Neutrophil (primary cell): ENCODE data around the gene ZDHHC14.
"Not testable (repeated sequence)": the region's sequence is repeated elsewhere in the genome, so short reads cannot be mapped to it uniquely, and the experiment has no call there.

Experiments used
- H3K27ac ChIP-seq: fragments of 200-600 bp; sonication (generic); 2 replicates; pipeline ENCODE4 v1.5.1; 2016; ENCODE audit warnings: mild to moderate bottlenecking, moderate library complexity
- H3K27me3 ChIP-seq: fragments of 200-600 bp; sonication (generic); 2 replicates; pipeline ENCODE4 v1.6.0; 2016; ENCODE audit warnings: mild to moderate bottlenecking
- H3K36me3 ChIP-seq: fragments of 200-600 bp; sonication (generic); 2 replicates; pipeline ENCODE4 v1.5.1; 2017
- H3K4me1 ChIP-seq, 2 experiments: fragments of 200-600 bp in 1 of 2; sonication (generic) in 1 of 2; 1 replicate in 1 of 2; 2 replicates in 1 of 2; pipeline versions ENCODE4 v1.5.1 to v1.6.1; 2013 to 2016; ENCODE audit warnings: low read depth in 1 of 2, low read length in 1 of 2, mild to moderate bottlenecking in 1 of 2, moderate library complexity in 1 of 2; ENCODE audit not compliant: control insufficient read depth in 1 of 2, insufficient read depth in 1 of 2
- H3K4me3 ChIP-seq, 2 experiments: fragments of 200-600 bp in 1 of 2; sonication (generic) in 1 of 2; 1 replicate in 1 of 2; 2 replicates in 1 of 2; pipeline ENCODE4 v1.5.1; 2013 to 2016; ENCODE audit warnings: low read depth in 1 of 2, low read length in 1 of 2, mild to moderate bottlenecking in 1 of 2, moderate library complexity in 1 of 2
- H3K9me3 ChIP-seq: fragments of 200-600 bp; sonication (generic); 2 replicates; pipeline ENCODE4 v1.5.1; 2016
- TF ChIP-seq, protein P1 (sequence below): fragments of 200-600 bp; sonication (generic); IDR thresholded peaks from 2 replicates; pipeline ENCODE4 v1.5.1; 2016; ENCODE audit warnings: antibody characterized with exemption

ZDHHC14 gene

GRCh38 chr6:157575436-157576145 is 194.6 kb downstream of the ZDHHC14 start:
- H3K9me3 ChIP-seq = no peaks in the 10 kb centered on the region
- TF ChIP-seq, protein P1, sequence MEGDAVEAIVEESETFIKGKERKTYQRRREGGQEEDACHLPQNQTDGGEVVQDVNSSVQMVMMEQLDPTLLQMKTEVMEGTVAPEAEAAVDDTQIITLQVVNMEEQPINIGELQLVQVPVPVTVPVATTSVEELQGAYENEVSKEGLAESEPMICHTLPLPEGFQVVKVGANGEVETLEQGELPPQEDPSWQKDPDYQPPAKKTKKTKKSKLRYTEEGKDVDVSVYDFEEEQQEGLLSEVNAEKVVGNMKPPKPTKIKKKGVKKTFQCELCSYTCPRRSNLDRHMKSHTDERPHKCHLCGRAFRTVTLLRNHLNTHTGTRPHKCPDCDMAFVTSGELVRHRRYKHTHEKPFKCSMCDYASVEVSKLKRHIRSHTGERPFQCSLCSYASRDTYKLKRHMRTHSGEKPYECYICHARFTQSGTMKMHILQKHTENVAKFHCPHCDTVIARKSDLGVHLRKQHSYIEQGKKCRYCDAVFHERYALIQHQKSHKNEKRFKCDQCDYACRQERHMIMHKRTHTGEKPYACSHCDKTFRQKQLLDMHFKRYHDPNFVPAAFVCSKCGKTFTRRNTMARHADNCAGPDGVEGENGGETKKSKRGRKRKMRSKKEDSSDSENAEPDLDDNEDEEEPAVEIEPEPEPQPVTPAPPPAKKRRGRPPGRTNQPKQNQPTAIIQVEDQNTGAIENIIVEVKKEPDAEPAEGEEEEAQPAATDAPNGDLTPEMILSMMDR = no peak
- H3K4me1 ChIP-seq = no peaks in the 10 kb centered on the region
- no peak overlapping the region for H3K4me3 ChIP-seq
- no peak overlapping the region for H3K27ac ChIP-seq
- H3K36me3 ChIP-seq = no peaks in the 10 kb centered on the region
- no peaks in the 10 kb centered on the region for H3K27me3 ChIP-seq

DNA sequence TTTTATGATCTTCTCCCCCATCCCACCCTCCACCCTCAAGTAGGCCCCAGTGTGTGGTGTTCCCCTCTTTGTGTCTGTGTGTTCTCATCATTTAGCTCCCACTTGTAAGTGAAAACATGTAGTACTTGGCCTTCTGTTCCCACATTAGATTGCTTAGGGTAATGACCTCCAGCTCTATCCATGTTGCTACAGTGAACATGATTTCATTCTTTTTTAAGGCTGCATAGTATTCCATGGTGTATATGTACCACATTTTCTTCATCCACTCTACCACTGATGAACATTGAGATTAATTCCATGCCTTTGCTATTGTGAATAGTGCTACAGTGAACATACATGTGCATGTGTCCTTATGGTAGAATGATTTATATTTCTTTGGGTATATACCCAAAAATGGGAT is 196.0 kb downstream of the ZDHHC14 start:
- not testable (repeated sequence) for H3K36me3 ChIP-seq, H3K4me3 ChIP-seq, H3K27ac ChIP-seq, H3K9me3 ChIP-seq, H3K4me1 ChIP-seq, H3K27me3 ChIP-seq

GRCh38 chr6:157578527-157578926 is 197.5 kb downstream of the ZDHHC14 start:
- not testable (repeated sequence) for H3K27ac ChIP-seq, H3K27me3 ChIP-seq, H3K4me1 ChIP-seq, H3K36me3 ChIP-seq, H3K9me3 ChIP-seq, H3K4me3 ChIP-seq

GRCh38 chr6:157579467-157580031 is 198.6 kb downstream of the ZDHHC14 start:
- no peak overlapping the region for H3K27ac ChIP-seq
- no peaks in the 10 kb centered on the region for H3K9me3 ChIP-seq
- H3K4me1 ChIP-seq = no peaks in the 10 kb centered on the region
- no peak overlapping the region for H3K4me3 ChIP-seq
- TF ChIP-seq, protein P1 = no peak
- no peaks in the 10 kb centered on the region for H3K36me3 ChIP-seq
- H3K27me3 ChIP-seq = no peaks in the 10 kb centered on the region

- Histone ChIP-seq H3K9me3 (no peaks in the 10 kb centered on the region), H3K27ac (no peak overlapping the region), H3K27me3 (no peaks in the 10 kb centered on the region), H3K36me3 (no peaks in the 10 kb centered on the region), H3K4me3 (no peak overlapping the region), H3K4me1 (no peaks in the 10 kb centered on the region)
- TF ChIP-seq, protein P1 = no peak
Observed at GRCh38 chr6:157584036-157584435, 203.0 kb downstream of the ZDHHC14 start.

- no peaks in the 10 kb centered on the region for H3K27me3 ChIP-seq
- H3K9me3 ChIP-seq = peaks cover 8% of the 10 kb centered on the region
- H3K36me3 ChIP-seq = no peaks in the 10 kb centered on the region
- no peaks in the 10 kb centered on the region for H3K4me1 ChIP-seq
- H3K27ac ChIP-seq = no peak overlapping the region
- H3K4me3 ChIP-seq = no peak overlapping the region
- TF ChIP-seq, protein P1 = no peak
Observed at GRCh38 chr6:157585274-157586087, 204.5 kb downstream of the ZDHHC14 start.
